ENCODE results near the gene NT5DC4.
A peak's percentile ranks its signal among the peaks of the same experiment; 100 is the strongest.

The NT5DC4 gene

GRCh38 chr2:112724591-112725525 lies 4.0 kb downstream of the NT5DC4 start:
- peak; percentile 78 for DNase-seq

DNA sequence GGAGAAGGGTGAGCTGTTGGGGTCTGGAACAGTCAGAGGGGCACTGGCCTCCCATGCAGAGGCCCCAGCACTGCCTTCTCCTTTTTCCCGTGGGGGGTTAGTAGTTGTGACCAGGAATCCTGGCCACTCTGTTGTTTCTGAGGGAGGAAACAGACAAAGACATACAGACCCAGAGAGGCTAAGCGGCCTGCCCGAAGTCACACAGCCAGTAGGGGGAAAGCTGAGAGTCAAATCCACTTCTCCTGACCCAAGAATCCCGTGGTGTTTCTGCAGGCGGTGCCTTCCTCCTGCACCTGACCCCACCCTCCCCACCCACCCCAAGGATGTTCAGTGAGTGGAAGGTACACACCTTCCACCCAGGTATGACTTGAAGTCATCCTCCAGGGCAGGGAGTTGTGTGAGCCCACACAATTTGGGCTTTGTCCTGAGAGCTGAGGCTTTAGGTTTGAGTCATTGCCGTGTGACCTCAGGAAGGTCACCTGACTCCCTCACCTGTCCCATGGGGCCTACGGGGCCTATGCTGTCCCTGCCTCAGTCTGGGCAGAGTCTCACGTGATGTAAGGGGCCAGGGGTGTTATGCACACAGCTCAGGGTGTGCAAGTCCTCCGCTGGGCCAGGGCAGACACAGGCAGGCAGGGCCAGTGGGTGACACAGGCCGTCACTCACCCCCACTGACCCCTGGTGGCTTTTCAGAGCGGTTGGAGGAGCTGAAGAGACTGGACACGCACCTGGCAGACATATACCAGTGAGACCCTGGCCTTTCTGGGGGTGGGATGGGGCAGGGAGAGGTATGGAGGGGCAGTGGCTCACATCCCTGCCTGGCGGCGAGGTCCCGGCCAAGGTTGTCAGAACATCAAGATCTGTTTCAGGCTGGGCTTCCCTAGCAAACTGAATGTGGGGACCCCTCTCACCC lies 5.0 kb downstream of the NT5DC4 start:
- DNase-seq, result no peak

- DNase-seq, result peak; percentile 96
These were observed 5.8 kb downstream of the NT5DC4 start for GRCh38 chr2:112726487-112727190.

DNA sequence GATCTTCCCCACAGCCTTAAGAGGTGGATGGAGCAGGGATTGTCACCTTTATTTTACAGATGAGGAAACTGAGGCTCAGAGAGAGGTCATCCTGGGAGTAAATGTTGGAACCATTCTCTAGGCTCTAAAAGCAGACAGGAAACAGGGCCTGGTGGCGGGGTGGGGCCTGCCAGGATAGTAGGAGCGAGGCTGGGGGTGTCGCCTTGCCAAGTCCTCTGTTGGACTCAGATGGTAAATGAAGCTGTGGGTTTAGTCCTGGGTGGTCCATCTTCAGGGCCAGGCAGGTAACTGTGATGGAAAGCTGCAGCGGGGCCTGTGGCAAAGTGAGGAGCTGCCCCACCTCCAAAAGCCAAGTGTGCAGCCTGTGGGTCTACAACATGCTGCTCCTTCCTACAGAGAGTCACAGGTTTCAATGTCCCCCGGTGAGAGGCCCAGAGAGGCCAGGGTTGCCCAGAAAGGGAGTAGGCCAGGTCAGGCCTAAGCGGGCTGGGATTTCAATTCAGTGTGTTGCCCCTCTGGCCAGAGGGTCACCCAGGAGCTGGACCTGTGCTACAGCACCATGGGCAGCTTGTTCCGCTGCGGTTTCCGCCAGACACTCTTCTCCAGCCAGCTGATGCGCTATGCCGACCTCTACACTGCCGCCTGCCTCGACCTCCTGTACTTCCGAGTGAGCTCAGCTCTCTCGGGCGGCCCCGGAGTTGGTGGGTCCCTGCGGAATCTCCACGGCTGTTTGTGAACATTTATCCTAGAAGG lies 6.6 kb downstream of the NT5DC4 start:
- DNase-seq, result no peak

GRCh38 chr2:112728029-112728362 lies 7.2 kb downstream of the NT5DC4 start:
- peak; percentile 71 for DNase-seq

DNA sequence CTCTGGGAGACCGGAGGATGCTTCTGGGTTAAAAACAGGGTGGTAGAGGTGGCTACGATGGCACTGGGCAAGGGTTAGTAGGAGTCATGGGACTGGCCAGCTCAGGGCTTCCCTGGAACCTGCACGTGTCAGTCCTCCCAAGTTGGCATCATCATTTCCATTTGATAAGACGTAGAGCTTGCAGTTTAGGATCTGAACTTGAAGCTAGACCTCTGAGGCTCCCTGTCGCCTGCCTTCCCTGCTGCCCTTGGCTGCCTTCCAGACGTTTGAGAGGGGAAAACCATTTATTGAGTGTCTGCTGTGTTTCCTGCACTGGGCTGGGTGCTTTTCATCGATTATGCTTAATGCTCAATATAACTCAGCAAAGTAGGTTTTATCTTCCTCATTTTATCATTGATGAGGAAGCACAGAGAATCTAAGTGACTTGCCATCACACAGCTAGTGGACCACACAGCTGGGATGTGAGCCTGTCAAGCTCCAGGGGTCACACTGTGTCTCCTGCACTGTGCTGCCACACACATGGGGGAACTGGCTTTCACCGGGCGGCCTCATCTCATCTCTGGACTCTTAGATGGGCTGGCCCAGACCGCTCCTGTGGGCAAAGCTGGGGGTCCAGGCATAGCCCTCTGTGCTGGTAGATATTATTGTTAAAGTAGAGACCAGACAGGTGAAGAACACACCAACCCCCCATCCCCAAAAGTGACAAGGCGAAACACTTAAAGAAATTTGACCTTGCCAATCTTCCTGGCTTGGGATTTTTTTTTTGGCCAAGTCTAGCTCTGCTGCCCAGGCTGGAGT lies 7.8 kb downstream of the NT5DC4 start:
- peak; percentile 64 for DNase-seq

GRCh38 chr2:112730216-112730615 lies 9.4 kb downstream of the NT5DC4 start:
- no peak for DNase-seq

- no peak for DNase-seq
These were observed 10.0 kb downstream of the NT5DC4 start for GRCh38 chr2:112730791-112731190.

DNA sequence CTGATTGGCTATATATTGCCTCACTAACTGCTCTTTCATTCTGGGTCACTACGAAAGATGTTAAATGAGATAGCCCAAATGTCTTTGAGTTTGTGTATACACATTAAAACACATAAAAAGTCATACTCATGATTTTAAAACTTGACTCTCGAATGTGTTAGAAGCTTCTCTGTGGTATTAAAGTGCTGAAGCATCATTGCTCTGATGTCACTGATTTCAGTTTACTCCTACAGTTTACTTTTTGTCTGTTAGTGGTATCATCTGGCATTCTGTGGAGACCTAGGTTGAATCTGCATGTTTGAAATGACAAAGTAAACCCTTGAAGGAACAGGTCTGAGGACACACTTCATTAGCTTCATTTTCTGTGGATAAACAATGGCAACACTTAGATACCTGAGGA lies 10.7 kb downstream of the NT5DC4 start:
- DNase-seq, result no peak

- DNase-seq, result no peak
These were observed 12.6 kb downstream of the NT5DC4 start for GRCh38 chr2:112733456-112733855.

GRCh38 chr2:112733871-112734270 lies 13.1 kb downstream of the NT5DC4 start:
- no peak for DNase-seq

DNA sequence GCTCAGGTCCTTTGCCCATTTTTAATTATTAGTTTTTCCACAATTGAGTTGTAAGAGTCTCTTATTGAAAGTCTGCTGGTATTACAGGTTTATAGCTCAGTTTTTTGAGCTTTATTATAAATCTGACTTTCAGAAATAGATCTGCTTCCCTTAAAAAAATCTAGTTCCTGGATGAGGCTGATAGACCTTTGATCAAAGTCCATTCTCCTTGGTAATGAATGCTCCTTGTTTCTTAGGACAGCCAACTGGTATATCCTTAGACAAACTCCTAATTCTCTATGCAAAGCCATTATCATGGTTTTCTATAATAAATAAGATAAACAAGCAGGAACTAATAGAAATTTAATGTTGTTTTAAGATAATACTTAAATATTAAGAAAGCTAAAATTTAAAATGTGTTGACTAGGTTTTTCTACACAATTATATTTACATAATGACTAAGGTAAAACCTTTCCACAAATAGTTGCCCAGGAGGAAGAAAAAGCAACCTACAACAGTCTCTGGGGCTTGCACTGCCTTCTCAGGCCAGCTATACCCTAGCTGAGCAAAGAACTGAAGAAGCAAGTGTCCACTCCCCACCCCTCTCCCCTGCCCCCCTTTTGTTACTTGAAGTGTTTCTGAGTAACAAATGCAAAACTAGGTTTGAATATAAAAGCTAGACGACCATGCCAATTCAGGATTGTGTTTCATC lies 16.9 kb downstream of the NT5DC4 start:
- no peak for DNase-seq

GRCh38 chr2:112740527-112740926 lies 19.7 kb downstream of the NT5DC4 start:
- DNase-seq, result no peak

- peak; percentile 89 for DNase-seq
These were observed 29.1 kb downstream of the NT5DC4 start for GRCh38 chr2:112749755-112750559.

GRCh38 chr2:112750560-112750843 lies 29.7 kb downstream of the NT5DC4 start:
- DNase-seq, result no peak

DNA sequence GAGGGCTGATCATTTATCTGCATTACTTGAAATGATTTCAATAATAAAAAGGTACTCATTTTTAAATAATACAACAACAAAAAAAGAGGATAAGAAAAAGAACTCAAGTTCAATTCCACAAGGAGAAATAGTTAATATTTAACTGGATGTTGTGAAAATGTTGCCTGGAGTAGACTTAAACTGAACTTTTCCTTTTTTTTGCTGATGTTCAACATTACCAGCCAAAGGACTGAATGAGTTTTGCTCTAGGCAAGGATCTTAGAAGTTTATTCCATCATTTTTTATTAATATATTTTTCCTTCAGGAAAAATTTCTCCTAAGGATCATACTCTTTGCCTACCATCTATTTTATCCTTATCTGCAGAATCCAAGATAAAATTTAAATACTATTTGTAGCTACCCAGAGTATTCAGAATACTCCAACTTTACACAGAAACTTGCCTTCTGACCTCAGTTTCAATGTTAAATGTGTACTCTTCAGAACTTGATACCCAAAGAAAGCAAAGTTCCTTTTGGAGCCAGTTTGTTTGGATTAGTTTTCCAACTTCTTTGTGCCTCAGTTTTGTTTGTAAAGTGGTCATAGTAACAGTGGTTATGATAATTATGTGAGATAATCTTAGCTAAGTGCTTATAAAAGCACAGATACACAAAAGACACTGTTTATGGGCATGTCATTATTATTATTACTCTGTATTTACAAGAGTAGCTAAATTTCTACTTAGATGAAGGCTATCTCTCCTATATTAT lies 30.8 kb downstream of the NT5DC4 start:
- no peak for DNase-seq

DNA sequence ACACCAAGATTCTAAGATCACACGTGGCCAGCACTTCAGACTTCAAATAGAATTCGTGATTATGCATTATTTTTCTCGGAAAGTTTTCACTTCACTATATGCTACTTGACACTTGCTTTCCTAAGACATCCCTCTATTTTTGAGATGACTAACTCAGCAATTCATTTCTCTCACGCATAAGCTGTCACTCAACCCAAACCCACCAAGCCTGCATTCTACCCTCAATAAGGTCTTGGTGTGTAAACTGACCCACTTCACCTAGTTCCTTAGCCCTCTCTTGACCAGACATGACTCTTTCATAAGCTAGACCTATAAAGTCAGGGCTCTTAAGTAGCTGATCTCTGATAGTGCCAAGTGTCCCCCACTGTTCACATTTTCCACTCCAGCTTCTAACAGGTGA lies 31.8 kb downstream of the NT5DC4 start:
- no peak for DNase-seq

DNA sequence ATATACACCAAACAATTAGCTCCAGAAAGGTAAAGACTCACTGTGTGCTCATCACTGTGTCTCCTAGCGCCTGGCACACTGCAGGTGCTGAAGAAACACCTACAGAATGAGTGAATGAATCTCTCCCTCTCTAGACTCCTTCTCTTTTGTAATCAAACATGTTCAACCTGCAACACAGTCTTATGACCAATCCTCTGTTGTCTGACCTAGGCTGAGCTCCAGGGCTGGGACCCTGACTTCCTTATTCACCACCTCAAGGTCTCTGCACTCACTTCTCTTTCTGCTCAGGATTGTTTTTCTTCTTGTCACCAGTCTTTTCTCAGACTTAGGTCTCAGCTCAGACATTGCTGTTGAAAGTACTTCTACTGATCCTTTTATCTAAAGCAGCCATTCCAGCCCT lies 33.7 kb downstream of the NT5DC4 start:
- DNase-seq, result peak; percentile 37

DNA sequence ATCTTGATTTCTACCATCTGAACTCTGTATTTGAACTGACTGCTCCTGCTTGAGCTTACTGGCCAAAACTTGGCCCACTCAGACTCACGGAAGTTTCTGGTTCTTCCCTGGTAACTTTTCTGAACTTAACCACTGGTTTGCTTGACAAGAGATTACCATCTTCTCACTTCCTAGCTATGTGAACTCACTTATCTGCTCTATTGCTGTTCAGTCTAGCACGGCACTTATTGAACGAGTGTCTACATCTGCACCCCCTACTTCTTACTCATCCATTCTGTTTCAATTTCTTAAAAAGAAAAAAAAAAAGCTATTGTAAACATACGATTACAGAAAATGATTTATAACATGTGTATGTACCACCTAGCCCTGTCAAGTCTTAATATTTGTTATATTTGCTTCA lies 34.6 kb downstream of the NT5DC4 start:
- no peak for DNase-seq

DNA sequence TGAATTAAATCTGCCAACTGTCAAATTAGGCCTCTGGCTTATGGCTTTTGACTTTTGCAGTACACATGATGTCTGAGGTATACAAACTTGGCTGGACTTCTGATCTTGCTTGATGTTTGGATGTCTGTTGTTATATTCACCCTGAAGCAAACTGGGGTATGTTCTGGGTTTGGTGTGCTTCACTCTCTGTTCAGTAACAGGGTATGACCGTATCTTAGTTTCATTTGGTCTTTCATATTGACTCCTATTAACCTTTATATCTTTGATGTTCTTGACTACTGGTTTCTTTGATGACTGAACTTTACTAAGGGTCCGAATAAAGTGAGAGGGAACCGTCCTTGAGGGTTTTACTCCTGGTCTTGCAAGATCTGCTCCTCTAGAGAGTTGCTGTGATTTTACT lies 35.4 kb downstream of the NT5DC4 start:
- no peak for DNase-seq

Measured in hematopoietic multipotent progenitor cell treated with erythropoietin and hydrocortisone succinate and interleukin-3 and kit ligand, for 6 days (in vitro differentiated cells).